SK-N-DZ (cell line): Measurements from ENCODE around the gene DCAF8L2.
"Not testable (repeated sequence)": the region's sequence is repeated elsewhere in the genome, so short reads cannot be mapped to it uniquely, and the experiment has no call there.

Source experiments
- DNase-seq: peaks from one replicate; pipeline ENCODE4 v3.0.0-alpha.2; 2015; ENCODE audit warnings: low spot score

Gene DCAF8L2

GRCh38 chrX:27675493-27675892 is 85.3 kb downstream of the DCAF8L2 start:
- DNase-seq: no peak

DNA sequence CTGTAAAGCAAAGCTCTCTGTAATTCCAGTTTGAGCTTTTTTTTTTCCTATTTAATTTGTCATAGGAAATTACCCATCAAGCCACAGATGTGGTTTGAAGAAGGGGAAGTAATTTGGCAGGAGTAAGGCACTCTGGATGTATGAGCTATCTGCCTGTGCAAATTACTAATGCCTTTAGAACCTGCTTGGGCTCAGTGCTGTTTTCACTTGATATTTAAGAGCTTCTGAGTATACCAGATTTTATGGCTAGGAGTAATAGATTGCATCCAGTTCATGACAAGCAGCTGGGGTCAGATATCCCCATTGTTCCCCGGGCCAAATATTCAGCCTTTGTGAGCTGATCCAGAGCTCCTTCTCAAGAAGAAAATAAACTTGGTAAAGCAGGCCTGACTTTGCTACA is 89.1 kb downstream of the DCAF8L2 start:
- DNase-seq: no peak

DNA sequence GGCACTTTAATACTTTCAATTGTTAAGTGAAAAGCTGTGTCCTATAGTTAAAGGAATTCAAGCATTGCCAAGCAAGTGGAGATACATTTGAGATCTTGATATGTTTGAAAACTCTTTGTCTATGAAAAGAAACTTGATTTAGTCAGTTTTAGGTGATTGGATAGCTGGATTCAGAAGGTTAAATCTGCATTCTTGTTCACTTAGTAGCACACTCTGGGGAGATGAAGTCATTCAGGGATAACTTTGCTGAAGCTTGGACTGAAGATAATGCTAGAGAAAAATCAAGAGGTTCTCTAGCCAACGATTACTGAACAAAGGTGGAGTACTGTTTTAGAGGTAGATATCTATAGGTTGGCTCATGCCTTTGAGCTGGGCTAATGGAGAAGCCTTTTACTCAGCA is 90.6 kb downstream of the DCAF8L2 start:
- DNase-seq: no peak

GRCh38 chrX:27683566-27684208 is 93.5 kb downstream of the DCAF8L2 start:
- DNase-seq: peak; percentile 28

DNA sequence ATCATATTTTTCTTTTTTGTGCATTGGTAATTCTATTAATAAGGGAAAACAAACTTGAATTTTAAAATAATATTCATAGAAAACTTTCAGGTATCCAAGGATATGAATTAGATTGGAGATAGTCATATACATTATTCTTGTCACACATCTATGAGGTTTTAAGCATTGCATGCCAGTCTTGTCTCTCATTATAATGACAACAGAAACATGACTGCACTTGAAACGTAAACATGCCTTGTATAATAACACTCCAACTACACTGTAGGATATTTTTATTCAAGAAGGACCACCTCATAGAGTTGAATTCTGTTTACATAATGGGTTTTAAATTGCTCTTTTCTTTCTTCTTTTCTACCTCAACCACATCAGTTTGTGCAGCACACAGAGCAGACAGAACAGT is 104.5 kb downstream of the DCAF8L2 start:
- DNase-seq: no peak

- DNase-seq: no peak
Measured at GRCh38 chrX:27706526-27706925, 116.4 kb downstream of the DCAF8L2 start.

DNA sequence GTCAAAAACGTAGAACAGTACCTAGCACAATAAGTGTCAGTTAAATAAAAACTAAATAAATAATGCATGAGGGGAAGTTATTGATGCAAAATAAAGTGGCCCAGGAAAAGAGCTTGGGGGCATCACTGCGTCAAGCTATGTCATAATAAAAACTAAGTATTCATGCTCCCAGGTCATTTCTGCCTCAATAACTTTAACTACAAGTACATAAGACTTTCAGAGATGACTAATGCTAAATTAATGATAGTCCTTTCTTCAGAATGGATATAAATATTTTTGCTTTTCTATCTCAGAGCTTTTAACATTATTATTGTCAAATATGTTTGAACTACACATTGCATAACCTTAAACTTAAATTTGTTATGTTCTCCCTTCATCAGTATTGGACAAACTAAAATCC is 125.5 kb downstream of the DCAF8L2 start:
- no peak for DNase-seq

DNA sequence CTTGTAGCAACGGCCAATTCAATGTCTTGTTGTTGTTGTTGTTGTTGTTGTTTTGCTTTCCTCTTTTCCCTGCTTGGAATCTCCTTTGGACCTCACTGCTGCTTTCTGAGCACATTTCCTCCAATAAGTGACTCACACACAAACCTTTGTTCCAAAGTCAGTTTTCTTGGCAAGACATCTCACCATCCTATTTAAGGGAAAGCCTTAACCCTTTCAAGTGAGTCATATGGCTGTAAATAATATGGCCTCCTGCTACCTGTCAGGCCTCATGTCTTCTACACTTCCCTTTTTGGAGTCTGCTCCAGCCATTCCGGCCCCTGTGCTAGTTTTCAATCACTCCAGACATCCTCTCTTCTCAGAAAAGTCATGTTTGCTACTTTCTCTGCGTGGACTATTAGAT is 138.1 kb downstream of the DCAF8L2 start:
- no peak for DNase-seq

- no peak for DNase-seq
Measured at GRCh38 chrX:27731962-27732361, 141.8 kb downstream of the DCAF8L2 start.

DNA sequence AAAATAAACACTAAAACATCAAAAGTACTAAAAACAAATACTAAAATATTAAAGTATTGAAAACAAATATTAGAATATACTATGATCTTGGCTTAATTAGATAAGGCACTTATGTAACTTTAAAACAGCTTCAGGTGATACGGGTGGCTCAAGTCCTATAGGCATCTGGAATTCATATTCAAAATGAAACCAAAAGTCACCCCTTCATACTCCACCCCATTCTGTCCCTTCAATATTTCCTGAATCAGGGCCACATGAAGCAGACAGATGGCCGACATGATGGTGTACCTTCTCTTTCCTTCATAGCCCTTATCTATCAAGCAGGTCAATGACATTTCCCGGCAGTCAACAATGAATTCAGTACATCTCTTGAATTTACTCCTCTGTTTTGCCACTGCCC is 145.8 kb downstream of the DCAF8L2 start:
- DNase-seq: no peak

DNA sequence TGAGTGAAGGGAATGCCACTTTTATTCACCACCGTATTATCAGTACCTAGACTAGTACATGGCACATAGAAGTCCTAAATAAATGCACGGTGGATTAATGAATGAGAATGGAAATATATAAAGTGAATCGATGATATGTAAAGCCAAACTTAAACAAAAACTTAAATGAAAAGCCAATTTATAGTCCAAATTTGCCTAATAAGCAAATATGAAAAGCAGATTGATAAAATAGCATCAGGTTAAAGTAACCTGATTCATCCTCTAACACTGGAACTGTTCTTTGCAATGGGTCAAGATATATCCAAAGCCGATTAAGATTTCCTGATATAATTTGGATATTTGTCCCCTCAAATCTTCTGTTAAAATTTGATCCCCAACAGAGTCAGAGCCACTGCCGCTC is 150.8 kb downstream of the DCAF8L2 start:
- no peak for DNase-seq

DNA sequence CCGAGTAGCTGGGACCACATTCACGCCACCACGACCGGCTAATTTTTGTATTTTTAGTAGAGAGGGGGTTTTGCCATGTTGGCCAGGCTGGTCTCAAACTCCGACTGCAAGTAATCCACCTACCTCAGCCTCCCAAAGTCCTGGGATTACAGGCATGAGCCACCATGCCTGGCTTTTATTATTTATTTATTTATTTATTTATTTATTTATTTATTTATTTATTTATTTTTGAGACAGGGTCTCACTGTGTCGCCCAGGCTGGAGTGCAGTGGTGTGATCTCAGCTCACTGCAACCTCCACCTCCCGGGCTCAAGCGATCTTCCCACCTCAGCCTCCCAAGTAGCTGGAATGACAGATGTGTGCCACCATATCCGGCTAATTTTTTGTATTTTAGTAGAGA is 153.4 kb downstream of the DCAF8L2 start:
- DNase-seq: not testable (repeated sequence)

DNA sequence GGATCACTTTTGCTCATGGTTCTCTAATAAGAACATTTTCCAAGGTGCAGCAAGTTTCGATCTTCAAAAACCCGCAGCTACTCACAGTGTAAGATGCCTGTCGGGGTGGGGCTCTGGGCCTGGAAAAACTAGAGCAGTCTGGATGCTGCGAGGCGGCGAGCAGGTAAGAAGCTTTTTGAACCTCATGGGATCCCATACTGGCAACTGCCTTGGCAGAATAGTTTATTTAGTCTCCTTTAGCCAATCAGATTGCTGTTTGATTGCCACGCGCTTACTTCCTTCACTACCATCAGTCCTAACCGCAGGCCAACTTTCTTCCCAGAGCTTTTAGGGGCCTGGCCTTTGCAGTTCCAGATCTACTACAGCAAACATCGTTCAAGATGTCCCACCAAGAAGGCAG is 156.4 kb downstream of the DCAF8L2 start:
- DNase-seq: no peak

- DNase-seq: not testable (repeated sequence)
Measured at GRCh38 chrX:27750298-27750697, 160.2 kb downstream of the DCAF8L2 start.

DNA sequence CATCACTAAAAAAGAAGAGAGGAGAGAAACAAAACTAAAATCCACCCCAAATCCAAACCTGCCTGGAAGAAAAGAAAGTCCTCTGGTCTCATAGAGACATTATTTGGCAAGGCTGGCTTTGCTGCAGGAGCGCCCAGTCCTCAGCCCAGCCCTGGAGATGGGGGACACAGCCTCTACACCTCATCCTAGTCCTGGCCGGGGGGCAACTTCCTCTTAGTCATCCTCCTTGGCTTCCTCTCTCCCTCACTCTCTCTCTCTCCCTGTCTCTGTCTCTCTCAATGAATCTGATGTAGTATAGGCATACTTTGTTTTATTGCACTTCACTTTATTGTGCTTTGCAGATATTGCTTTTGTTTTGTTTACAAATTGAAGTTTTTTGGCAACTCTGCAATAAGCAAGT is 161.8 kb downstream of the DCAF8L2 start:
- no peak for DNase-seq

DNA sequence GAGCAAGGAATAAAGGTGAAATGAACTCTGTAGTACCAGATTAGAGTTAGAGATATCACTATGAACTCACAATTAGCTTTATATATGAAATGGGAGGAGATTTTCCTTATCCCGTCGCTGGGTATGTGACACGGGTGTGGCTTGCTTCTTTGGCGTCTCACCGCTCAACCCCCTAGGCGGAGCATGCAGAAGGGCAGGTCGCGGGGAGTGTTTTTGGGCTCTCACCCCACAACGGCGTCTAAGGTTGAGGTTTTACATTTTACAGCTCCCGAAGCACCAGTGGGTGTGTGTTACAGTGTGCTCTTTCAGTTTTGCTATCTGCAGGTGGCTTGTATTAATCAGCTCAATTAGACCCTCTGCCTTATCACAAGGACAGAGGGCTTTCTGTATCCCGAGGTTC is 175.6 kb downstream of the DCAF8L2 start:
- no peak for DNase-seq

GRCh38 chrX:27767387-27767786 is 177.2 kb downstream of the DCAF8L2 start:
- DNase-seq: no peak

DNA sequence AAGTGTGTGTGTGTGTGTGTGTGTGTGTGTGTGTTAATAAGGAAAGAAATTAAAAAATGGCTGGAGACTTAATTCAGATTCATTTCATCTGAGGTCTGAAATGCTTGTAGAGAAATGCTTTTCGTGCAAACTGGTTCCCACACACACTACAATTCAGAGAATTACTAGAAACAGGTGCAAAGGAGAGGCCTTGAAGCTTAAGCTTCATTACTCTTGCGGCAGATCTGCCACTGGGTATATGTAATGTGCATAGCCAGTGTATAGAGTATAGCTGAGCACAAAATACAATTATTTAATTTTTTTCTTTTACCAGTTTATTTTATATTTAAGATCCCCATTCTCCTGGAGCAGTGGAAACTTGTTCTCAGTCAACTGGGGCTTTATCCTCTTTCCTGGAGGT is 185.8 kb downstream of the DCAF8L2 start:
- no peak for DNase-seq

DNA sequence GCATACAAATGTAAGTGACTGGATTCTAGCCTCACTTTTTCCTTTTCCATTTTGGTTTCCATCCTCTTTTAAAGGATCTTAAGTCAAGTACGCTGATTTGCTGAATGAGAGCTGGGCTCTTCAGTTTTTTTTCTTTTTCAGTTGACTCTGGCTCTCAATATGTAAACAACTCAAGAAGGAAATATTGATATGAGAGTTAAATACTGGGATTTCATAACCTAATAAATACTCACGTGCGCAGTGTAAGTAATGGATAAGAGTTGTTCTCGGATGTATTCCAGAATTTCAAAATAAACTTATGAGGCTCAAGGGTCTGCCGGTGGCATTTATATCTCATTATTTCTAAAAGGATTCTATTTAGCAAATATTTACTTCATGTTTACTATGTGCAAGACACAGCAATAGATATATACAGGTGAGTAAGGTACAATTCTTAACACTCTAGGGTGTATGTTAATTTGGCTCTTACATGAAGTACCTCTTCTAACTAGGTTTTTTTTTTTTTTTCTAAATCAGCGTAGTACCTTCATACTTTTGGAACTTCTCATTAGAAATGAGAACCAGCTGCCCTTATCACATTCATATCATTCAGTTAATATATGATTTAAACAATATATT is 206.6 kb downstream of the DCAF8L2 start:
- DNase-seq: no peak

DNA sequence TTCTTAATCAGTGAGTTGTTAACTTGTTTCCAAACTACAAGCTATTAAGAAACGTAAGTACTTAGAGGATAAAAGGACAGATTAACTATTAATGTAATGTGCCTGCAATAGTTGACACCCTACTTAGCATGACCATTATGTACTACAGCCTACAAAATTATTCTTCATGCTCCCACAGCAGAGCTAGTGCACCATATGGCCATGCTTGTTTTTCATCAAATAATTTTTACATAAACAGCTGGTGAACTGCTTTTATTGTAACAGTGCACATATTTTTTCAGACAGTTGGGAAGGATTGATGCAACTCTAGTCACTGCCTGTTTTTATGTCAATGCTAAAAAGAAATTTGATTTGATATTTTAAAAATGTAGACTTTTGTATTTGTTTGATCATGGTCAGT is 207.4 kb downstream of the DCAF8L2 start:
- no peak for DNase-seq
